GM19193 (cell line): ENCODE results near the gene IL13RA2.

ENCODE experiments used
- POLR2A ChIP-seq: IDR thresholded peaks from 4 replicates; pipeline ENCODE4 v1.6.1; 2011; ENCODE audit not compliant: insufficient read depth, insufficient read length; ENCODE audit errors: extremely low read depth

IL13RA2 gene

DNA sequence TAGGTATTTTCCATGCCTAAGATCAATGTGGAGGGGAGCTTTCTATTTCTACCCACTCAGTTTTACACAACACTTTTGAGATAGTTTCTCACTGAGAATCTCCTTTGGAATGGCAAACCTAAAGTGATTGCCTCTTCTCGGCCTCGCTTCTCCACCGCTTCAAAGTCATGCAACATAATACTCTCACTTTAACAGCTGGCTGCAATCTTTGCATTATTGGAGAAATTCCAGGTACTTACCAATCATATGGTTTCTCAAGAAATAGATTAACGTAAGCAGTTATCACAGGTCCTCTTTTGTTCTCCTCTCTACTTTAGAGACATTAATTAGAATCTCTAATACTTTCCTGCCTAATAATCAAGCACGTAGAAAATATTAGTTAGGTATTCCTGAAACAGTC is 3.7 kb upstream of the IL13RA2 start:
- TF ChIP-seq POLR2A, result no peak

GRCh38 chrX:115018944-115019343 is 1.5 kb upstream of the IL13RA2 start:
- no peak for TF ChIP-seq POLR2A

DNA sequence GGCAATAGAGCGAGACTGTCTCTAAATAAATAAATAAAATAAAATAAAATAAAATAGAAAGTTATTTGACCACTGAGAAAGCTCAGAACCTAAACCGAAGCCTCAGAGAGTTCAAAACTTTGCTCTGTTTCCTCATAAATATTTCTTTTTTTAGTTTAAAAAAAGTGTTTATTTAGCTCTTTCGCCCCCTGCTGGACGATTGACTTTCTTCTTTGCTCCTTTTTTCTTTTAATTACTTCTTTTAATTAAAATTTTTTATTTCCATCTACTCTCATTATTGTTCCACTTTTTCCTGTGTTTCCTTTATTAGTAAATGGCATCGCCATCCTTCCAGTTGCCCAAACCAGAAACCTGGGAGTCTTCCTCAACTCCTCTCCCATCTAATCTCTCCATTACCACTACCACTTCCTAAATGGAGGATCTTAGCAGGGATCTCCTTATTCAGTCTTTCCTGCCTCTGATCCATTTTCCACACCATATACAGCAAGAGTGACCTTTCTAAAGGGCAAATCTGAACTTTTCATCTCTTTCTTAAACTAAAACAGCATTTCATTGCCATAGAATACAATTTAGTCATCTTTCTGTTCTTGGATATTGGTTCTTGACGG is 728 bp upstream of the IL13RA2 start:
- no peak for TF ChIP-seq POLR2A

- TF ChIP-seq POLR2A, result no peak
Observed at GRCh38 chrX:115013705-115014104, 3.7 kb downstream of the IL13RA2 start.

DNA sequence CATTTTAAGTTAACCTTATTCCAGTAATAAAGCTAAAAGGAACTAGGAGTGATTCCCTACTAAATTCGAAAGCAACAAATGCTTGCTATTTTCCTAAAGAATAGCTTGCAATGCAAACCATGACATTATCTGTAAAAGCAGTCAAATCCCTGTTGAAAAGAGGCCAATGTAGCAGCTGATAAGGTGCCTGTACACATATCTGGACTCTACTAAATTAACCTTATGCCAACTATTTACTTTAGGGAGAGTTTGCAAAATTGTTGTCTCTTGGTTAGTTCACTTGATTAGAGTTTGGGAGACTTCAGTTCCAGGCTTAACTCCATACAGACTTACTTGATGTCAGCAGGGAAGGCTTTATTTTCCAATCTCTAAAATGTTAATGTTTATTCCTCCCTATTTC is 6.0 kb downstream of the IL13RA2 start:
- TF ChIP-seq POLR2A, result no peak

- no peak for TF ChIP-seq POLR2A
Observed at GRCh38 chrX:114999906-115000305, 17.5 kb downstream of the IL13RA2 start.

DNA sequence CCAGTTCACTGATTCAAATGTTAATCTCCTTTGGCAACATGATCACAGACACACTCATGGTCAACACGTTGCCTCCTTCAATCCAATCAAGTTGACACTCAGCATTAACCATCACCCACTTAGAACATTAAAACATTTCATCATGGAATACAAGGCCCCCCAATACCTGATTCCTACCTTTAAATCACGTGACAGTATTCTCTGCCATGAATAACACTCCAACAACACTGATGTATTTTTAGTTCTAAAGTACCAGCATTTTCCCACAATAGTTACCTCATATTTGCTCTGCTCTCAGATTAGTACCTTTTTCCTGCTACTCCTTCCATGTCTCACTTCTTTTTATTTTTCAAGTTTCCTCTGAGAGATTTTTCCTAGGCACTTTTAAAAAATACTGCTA is 19.6 kb downstream of the IL13RA2 start:
- no peak for TF ChIP-seq POLR2A

DNA sequence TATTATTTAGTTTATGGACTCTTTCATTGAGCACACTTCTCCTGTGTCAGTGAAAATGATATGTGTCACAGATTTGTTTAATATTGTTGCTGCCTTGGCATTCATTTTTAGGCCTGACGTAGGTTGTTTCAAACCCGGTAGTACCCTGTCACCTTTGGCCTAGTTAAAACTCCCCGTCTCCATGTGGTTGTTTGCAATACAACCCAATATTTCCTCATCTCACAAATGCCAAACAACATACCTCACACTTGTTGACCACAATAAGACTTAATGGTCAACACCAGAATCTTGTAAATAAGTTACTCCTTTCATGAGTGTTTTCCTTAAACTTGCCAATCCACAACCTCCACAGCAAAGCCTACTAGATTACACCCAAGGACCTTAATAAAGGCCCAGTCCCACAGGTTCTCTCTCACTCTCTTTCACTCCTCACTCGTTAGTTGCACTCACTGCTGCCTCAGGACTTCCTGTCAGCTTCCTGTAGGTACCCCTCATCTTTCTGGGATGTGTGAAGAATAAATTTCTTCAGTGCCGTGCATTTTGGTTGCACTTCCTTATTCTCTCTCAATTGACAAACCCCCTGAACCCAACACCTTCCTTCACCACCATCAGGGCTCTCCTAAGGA is 31.3 kb downstream of the IL13RA2 start:
- TF ChIP-seq POLR2A, result no peak

DNA sequence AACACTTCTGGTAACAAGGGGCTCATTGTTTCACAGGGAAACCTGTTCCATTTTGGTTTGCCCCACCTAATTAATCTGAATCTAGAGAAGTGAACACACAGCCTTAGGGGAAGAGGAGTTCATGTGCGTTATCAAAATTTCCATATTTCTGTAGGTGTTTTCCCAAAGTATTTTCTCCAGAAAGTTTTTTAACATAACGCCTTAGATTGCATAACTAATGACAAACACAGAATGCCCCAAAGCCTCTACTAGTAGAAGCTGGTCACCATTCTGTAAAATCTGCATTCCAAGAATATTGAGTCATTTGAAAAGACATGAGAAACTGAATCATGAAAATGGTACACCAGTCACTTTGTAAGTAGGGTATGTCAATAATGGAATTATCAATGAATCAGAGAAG is 41.1 kb downstream of the IL13RA2 start:
- no peak for TF ChIP-seq POLR2A

GRCh38 chrX:114973013-114973412 is 44.4 kb downstream of the IL13RA2 start:
- no peak for TF ChIP-seq POLR2A

DNA sequence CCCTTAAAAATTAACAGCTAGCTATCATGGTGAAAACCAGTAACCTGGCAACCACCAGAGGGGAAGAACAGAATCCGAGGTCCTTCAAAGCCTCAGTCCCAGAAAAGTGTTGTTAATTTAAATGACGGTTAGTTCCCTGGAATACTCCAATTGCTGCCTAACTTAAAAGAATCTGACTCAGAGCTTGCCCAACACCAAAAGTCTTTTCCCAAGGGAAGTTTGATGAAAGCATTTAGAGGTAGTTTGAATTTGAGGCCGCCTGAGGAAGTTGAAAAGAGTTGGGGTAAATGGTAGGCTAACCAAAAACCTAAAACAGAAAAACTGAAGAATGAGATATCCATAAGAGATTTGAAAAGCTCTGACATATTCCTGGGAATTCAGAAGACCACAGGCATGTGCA is 46.6 kb downstream of the IL13RA2 start:
- TF ChIP-seq POLR2A, result no peak

- TF ChIP-seq POLR2A, result no peak
Observed at GRCh38 chrX:114964374-114964773, 53.0 kb downstream of the IL13RA2 start.

DNA sequence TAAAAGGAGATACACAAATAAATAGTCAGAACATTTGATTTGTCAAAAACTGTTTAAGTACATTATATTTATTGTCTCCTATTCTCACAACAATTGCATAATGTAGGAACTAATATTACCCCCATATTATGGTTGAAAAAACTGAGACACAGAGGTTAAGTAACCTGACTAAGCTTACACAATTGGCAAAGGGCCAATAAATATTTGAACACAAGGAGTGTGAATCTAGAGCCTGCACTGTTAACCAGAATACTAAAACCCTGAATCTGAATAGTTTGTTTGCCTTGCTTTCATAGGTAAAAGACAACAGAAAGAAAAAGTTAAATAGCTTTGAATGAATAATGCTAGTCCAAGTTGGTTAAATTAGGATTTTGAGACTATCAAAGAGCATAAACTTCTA is 55.2 kb downstream of the IL13RA2 start:
- no peak for TF ChIP-seq POLR2A

GRCh38 chrX:114959729-114960128 is 57.7 kb downstream of the IL13RA2 start:
- no peak for TF ChIP-seq POLR2A
